ENCODE measurements around the gene AOC3.
"Not testable (repeated sequence)": the region's sequence is repeated elsewhere in the genome, so short reads cannot be mapped to it uniquely, and the experiment has no call there.

The AOC3 gene

DNA sequence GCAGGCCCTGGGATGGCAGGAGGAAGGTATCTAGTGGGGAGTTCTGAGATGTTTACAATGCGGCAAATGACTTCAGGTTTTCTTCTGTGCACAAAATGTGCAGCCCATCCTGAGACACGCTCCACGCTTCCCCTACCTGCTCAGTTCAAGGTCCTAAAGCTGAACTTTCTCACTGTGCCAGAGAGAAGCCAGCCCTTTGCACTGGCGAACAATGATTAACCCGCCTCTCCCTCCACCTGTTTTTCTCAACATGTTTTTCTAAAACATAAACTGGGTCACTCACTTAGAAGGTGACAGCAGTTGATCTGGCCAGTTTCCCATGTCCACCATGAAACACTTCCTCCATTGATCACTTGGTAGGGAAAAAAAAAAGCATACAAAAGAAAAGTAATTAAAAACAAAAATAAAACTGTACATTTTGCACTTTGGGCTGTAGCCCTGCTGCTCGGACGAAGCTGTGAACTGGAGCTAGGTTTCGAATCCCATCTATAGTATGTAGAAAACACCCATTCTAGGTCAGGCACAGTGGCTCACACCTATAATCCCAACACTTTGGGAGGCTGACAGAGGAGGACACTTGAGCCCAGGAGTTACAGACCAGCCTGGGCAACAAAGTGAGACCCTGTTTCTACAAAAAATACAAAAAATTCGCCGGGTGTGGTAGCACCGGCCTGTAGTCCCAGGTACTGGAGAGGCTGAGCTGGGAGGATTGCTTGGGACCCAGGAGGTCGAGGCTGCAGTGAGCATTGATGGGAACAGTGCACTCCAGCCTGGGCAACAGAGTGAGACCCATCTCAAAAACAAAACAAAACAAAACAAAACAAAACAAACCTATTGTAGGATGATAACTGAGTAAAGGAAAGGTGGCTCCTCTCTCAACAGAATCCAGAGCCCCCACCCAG is 43.5 kb downstream of the AOC3 start:
- no peak for DNase-seq

DNA sequence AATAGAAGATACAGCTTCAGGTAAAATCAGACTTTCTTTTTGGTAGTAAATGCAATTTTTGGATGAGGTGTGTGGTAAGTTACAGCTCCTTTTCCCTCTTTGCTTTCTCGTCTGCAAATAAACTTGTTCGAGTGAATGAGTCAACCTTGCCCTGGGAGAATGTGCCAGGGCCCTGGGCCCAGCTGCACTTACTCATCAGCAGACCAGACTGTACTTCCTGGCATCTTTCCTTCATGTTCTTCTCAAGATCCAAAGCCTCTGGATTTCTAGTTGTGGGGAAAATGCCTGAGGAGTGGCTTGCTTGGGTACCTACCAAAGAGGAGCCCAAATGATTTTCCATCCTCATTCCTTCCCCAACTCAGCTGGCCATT is 44.2 kb downstream of the AOC3 start:
- DNase-seq = no peak

DNA sequence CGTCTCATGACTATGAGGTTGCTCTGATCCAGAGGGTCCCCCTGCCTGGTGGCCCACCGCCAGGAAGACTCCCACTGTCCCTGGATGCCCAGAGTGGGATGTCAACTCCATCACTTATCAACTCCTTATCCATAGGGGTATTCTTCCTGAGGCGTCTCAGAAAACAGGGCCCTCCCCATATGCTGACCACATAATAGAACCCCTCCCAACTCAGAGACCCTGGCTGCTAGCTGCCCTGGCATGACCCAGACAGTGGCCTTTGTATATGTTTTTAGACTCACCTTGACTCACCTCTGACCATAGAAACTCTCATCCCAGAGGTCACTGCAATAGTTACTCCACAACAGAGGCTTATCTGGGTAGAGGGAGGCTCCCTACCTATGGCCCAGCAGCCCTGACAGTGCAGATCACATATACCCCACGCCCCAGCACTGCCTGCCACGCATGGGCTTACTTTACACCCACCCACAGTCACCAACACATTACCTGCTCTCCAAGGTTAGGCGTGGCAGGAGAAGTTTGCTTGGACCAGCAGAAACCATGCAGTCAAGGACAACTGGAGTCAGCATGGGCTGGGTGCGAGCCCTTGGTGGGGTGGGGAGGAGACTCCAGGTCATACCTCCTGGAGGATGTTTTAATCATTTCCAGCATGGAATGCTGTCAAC is 47.3 kb downstream of the AOC3 start:
- DNase-seq = no peak

DNA sequence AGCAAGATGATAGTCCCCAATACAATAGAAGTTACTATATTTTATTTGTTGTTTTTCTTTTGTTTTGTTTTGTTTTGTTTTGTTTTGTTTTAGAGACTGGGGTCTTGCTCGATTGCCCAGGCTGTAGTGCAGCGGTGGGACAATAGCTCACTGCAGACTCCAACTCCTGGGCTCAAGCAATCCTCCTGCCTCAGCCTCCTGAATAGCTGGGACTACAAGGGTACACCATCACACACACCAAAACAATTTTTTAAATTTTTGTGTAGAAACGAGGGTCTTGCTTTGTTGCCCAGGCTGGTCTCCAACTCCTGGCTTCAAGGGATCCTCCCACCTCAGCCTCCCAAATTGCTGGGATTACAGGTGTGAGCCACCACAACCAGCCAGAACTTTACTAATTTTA is 49.0 kb downstream of the AOC3 start:
- DNase-seq = not testable (repeated sequence)

DNA sequence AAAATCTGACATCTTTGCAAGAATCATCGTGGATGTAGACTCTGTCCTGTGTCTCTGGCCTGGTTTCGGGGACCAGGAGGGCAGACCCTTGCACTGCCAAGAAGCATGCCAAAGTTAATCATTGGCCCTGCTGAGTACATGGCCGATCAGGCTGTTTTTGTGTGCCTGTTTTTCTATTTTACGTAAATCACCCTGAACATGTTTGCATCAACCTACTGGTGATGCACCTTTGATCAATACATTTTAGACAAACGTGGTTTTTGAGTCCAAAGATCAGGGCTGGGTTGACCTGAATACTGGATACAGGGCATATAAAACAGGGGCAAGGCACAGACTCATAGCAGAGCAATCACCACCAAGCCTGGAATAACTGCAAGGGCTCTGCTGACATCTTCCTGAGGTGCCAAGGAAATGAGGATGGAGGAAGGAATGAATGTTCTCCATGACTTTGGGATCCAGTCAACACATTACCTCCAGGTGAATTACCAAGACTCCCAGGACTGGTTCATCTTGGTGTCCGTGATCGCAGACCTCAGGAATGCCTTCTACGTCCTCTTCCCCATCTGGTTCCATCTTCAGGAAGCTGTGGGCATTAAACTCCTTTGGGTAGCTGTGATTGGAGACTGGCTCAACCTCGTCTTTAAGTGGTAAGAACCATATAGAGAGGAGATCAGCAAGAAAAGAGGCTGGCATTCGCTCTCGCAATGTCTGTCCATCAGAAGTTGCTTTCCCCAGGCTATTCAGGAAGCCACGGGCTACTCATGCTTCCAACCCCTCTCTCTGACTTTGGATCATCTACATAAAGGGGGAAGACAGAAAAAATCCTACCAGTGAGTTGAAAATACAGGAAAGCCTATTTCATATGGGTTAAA is 49.7 kb downstream of the AOC3 start, which contains the start of gene G6PC1:
Gene G6PC1, plus strand, starts transcription at position 340 of the 872 bp plus-strand sequence. Its CDS starts 78 bp downstream, at position 418.
- DNase-seq = no peak

DNA sequence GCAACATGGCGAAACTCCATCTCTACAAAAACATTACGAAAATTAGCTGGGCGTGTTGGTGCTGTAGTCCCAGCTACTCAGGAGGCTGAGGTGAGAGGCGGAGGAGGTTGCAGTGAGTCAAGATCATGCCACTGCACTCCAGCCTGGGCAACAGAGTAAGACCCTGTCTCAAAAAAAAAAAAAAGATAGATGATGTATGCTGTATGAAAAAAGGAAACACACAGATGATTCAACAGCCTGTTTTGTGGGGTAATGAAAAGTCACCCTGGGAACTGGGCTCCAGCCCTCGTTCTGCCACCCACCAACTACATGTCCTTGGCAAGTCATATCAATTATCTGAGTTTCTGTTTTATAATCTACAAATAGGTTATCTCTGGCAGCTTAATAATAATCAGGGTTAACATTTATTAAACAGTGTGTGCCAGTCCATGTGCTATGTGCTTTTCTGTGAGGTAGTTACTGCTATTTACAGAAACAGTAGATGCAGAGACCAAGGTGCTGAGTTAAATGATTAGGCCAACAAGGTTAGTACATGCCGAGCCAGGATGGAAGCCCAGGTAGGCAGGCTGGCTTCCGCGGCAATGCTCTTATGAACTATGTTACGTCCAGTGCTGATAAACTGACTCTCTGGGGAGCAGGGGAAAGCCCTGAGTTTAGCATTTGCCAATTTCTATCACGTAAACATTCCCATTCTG is 50.7 kb downstream of the AOC3 start:
- DNase-seq = no peak

DNA sequence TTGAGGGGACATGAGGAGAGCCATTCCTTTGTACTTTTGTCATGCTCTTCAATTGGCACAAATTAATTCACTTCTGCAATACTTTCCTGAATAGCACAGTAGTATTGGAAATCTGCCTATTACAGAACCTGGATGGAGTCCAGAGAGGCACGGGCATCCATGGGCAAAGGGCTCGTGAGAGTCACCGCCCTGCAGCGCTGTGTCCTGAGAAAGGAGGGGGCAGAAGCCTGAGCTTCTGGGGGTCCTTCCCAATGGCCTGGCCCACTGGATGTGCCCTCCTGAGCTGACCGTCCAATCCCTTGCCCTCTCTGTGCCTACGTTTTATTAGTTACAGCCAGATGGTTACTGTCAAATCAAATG is 53.1 kb downstream of the AOC3 start:
- no peak for DNase-seq

DNA sequence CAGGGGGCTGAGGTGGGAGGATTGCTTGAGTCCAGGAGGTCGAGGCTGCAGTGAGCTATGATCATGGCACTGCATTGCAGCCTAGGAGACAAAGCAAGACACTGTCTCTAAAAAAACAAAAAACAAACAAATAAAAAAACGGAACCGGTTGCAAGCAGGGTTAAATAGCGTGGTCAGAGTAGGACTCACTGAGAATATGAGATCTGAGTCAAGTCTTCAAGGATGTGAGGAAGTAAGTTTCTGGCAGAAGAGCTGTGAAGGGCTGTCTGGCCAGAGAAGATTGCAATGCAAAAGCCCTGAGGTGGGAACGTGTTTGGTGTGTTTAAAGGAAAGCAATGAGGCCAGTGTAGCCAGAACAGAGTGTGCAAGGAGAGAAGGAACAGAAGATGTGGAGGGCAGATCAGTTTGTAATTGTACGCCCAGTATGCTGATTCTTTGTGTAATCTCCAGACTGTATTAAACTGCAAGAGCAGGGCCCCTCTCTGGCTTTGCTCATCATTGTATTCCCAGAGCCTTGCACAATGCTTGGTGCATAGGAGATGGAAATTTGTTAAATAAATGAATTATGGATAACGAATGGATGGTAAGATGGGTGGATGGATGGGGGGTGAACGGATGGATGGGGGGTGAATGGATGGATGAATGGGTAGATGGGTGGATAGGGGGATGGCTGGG is 55.9 kb downstream of the AOC3 start:
- DNase-seq = no peak

Data from CD4-positive, alpha-beta T cell treated with Interleukin-4 for 4 hours (primary cell).